GM20000 (cell line): ENCODE measurements around the gene ABCG8.

Experiments used
- DNase-seq: peaks from one replicate; pipeline ENCODE4 v3.0.0; 2012; ENCODE audit warnings: low spot score
- CTCF ChIP-seq: IDR thresholded peaks from 2 replicates; pipeline ENCODE4 v1.5.1; 2012; ENCODE audit warnings: mild to moderate bottlenecking, control low read depth; ENCODE audit errors: extremely low read depth, missing control alignments

ABCG8 gene

GRCh38 chr2:43838560-43839267, at the start of gene ABCG8, which contains the start of gene ABCG5:
TSS of gene ABCG8 (plus strand) at chr2:43838971. CDS start at chr2:43839054, 83 bp downstream.
TSS of gene ABCG5 (minus strand) at chr2:43838839. CDS start at chr2:43838679, 160 bp downstream.
- TF ChIP-seq CTCF, result no peak
- DNase-seq, result no peak

- no peak for TF ChIP-seq CTCF
- DNase-seq, result no peak
Measured at GRCh38 chr2:43790147-43790546, 48.6 kb upstream of the ABCG8 start.

- DNase-seq, result no peak
Measured at GRCh38 chr2:43791035-43791765, 47.6 kb upstream of the ABCG8 start.

GRCh38 chr2:43792653-43793052, 46.1 kb upstream of the ABCG8 start:
- no peak for DNase-seq
- TF ChIP-seq CTCF, result no peak

More at GRCh38 chr2:43791035-43791765, 47.6 kb upstream of the ABCG8 start:
- TF ChIP-seq CTCF, result no peak

- TF ChIP-seq CTCF, result no peak
- DNase-seq, result no peak
Measured at GRCh38 chr2:43794956-43795355, 43.8 kb upstream of the ABCG8 start.

GRCh38 chr2:43796206-43796605, 42.6 kb upstream of the ABCG8 start:
- TF ChIP-seq CTCF, result no peak
- no peak for DNase-seq

- no peak for TF ChIP-seq CTCF
- DNase-seq, result no peak
Measured at GRCh38 chr2:43798300-43798699, 40.5 kb upstream of the ABCG8 start.
